Mesothelial cell of epicardium (in vitro differentiated cells): ENCODE data around the gene FAM241B. TPM values are rescaled to one million over a fixed set of nuclear protein-coding genes. Genes with fewer than 3 reads are reported as not detected.

Experiments used
- DNase-seq, 2 experiments: peaks; one replicate each; pipeline ENCODE4 v3.0.0; 2021; ENCODE audit warnings: low spot score in 2 of 2; ENCODE audit not compliant: unreplicated experiment in 2 of 2
- H3K27ac Mint-ChIP-seq: 2 replicates; pipeline ENCODE4 v1.8.0; 2021; ENCODE audit warnings: mixed read lengths
- H3K27me3 Mint-ChIP-seq: 2 replicates; pipeline ENCODE4 v1.8.0; 2021; ENCODE audit warnings: low read depth, mixed read lengths
- H3K36me3 Mint-ChIP-seq: 2 replicates; pipeline ENCODE4 v1.8.0; 2021; ENCODE audit warnings: mixed read lengths
- H3K4me1 Mint-ChIP-seq: 2 replicates; pipeline ENCODE4 v1.8.0; 2021; ENCODE audit warnings: mixed read lengths
- H3K4me3 Mint-ChIP-seq: 2 replicates; pipeline ENCODE4 v1.8.0; 2021; ENCODE audit warnings: mild to moderate bottlenecking, moderate library complexity, mixed read lengths
- H3K9me3 Mint-ChIP-seq: 2 replicates; pipeline ENCODE4 v1.8.0; 2021; ENCODE audit warnings: mixed read lengths
- total RNA-seq: library from RNA; stranded (reverse); gene quantifications from 3 replicates; pipeline ENCODE4 v1.2.1, GENCODE V29; 2021
- TF ChIP-seq, protein P1 (sequence below): fragments of 200-600 bp; sonication (generic); IDR thresholded peaks from one replicate; pipeline ENCODE4 v1.5.0; 2021; ENCODE audit warnings: antibody characterized with exemption; ENCODE audit not compliant: unreplicated experiment

Gene FAM241B
- total RNA-seq, 1 donor from 2014 or later, result 20.1 TPM

DNA sequence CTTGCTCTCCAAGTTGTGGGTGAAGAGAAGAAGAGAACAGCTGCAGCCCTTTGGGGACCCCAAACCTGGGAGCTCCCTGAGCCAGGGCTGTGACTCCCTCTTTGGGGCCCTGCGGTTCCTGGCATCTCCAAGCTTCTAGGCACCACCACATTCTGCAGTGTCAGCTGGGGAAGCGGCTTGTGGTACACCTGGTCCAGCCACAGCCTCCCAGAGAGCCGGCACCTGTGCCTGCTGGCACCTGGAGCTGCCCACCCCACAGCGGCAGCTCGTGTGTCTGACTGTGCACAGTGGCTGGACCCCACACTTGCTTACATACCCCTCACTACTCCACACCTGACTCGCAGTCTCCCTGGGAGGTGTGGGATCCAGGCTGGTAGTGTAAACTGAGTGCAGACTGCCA lies 23.5 kb downstream of the FAM241B start:
- Mint-ChIP-seq H3K27me3 (peaks cover 4% of the 10 kb centered on the region), H3K27ac (no peak overlapping the region)

GRCh38 chr10:69655124-69655867 lies 25.2 kb downstream of the FAM241B start:
- H3K27ac Mint-ChIP-seq, result no peak overlapping the region
- TF ChIP-seq, protein P1, sequence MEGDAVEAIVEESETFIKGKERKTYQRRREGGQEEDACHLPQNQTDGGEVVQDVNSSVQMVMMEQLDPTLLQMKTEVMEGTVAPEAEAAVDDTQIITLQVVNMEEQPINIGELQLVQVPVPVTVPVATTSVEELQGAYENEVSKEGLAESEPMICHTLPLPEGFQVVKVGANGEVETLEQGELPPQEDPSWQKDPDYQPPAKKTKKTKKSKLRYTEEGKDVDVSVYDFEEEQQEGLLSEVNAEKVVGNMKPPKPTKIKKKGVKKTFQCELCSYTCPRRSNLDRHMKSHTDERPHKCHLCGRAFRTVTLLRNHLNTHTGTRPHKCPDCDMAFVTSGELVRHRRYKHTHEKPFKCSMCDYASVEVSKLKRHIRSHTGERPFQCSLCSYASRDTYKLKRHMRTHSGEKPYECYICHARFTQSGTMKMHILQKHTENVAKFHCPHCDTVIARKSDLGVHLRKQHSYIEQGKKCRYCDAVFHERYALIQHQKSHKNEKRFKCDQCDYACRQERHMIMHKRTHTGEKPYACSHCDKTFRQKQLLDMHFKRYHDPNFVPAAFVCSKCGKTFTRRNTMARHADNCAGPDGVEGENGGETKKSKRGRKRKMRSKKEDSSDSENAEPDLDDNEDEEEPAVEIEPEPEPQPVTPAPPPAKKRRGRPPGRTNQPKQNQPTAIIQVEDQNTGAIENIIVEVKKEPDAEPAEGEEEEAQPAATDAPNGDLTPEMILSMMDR, result no peak
- no peaks in the 10 kb centered on the region for H3K9me3 Mint-ChIP-seq
- H3K36me3 Mint-ChIP-seq, result no peaks in the 10 kb centered on the region
- H3K27me3 Mint-ChIP-seq, result peaks cover 8% of the 10 kb centered on the region
- H3K4me1 Mint-ChIP-seq, result peaks cover 16% of the 10 kb centered on the region
- no peak for DNase-seq
- H3K4me3 Mint-ChIP-seq, result no peak overlapping the region

More for the DNA sequence above, 23.5 kb downstream of the FAM241B start:
- Mint-ChIP-seq H3K4me3 (no peak overlapping the region), H3K4me1 (peaks cover 19% of the 10 kb centered on the region), H3K36me3 (no peaks in the 10 kb centered on the region), H3K9me3 (no peaks in the 10 kb centered on the region)
- TF ChIP-seq, protein P1, result no peak
- DNase-seq, result no peak

DNA sequence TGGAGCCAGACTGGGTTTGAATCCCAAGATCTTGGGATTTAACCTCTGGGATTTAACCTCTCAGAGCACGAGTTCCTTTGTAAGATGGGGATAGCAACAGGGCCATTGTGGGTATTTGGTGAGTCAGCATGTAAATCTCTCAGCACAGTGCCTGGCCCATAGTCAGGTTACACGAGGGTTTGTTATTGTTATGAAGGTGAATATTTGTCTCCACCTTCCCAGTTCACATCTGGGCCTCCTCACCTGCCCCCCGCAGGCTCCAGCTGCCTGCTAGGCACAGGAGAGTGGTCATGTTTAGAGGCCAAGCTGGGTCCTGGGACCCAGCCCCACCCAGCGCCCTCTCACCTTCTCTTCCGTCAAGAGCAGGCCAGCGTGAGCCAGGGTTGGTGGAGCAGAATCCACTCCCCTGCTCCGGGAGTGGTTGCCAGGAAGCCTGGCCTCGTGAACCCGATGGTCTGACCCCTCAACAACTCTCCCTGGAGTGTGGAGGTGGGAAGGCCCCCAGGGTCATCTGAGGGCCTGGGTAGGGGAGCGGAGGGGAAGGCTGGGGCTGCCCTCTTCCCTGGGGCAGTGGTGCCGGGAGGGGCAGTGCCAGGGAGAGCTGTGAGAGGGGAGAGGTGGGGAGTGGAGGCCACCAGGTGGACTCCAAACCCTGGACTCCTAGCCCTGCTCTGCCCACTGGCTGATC lies 26.0 kb downstream of the FAM241B start:
- H3K9me3 Mint-ChIP-seq, result no peaks in the 10 kb centered on the region
- TF ChIP-seq, protein P1, result no peak
- peaks cover 18% of the 10 kb centered on the region for H3K4me1 Mint-ChIP-seq
- DNase-seq, result no peak
- no peak overlapping the region for H3K27ac Mint-ChIP-seq
- peaks cover 8% of the 10 kb centered on the region for H3K27me3 Mint-ChIP-seq
- H3K4me3 Mint-ChIP-seq, result no peak overlapping the region
- H3K36me3 Mint-ChIP-seq, result no peaks in the 10 kb centered on the region

- no peak for DNase-seq
- no peaks in the 10 kb centered on the region for H3K9me3 Mint-ChIP-seq
Observed at GRCh38 chr10:69656742-69657269, 26.8 kb downstream of the FAM241B start.

DNA sequence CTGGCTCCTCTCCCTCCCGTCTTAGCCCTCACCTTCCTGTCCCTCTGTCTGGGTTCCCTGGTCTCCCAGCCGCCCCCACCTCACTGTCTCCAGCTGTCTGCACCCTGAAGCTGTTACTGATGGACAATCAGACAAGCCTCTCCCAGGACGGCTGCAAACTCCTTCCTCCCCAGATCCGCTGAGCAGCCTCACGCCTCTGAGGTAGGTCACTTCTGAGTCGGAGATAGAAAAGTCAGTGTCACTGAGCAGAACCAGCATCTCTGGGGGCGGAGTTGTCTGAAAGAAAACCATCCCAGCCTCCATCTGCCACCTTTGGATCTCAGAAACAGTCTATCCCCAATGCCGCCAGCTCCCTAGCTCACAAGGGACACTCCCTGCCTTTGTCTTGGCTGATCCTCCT lies 27.4 kb downstream of the FAM241B start:
- H3K27ac Mint-ChIP-seq, result peak overlapping the region; percentile 58
- H3K9me3 Mint-ChIP-seq, result no peaks in the 10 kb centered on the region
- DNase-seq, result no peak
- H3K36me3 Mint-ChIP-seq, result no peaks in the 10 kb centered on the region
- peaks cover 27% of the 10 kb centered on the region for H3K4me1 Mint-ChIP-seq
- TF ChIP-seq, protein P1, result no peak
- no peak overlapping the region for H3K4me3 Mint-ChIP-seq
- H3K27me3 Mint-ChIP-seq, result peaks cover 8% of the 10 kb centered on the region

More at GRCh38 chr10:69656742-69657269, 26.8 kb downstream of the FAM241B start:
- Mint-ChIP-seq H3K27ac (no peak overlapping the region), H3K36me3 (no peaks in the 10 kb centered on the region), H3K4me3 (no peak overlapping the region), H3K27me3 (peaks cover 8% of the 10 kb centered on the region), H3K4me1 (peaks cover 21% of the 10 kb centered on the region)
- TF ChIP-seq, protein P1, result no peak
